IPS-11a (cell line): ENCODE results near the gene CDC45.

Experiments used
- H3K4me3 ChIP-seq: one replicate; pipeline ENCODE4 v1.5.1; 2013; ENCODE audit warnings: low read depth, low read length, control low read depth

Gene CDC45

GRCh38 chr22:19466848-19467752 is 12.6 kb upstream of the CDC45 start:
- no peak overlapping the region for H3K4me3 ChIP-seq

DNA sequence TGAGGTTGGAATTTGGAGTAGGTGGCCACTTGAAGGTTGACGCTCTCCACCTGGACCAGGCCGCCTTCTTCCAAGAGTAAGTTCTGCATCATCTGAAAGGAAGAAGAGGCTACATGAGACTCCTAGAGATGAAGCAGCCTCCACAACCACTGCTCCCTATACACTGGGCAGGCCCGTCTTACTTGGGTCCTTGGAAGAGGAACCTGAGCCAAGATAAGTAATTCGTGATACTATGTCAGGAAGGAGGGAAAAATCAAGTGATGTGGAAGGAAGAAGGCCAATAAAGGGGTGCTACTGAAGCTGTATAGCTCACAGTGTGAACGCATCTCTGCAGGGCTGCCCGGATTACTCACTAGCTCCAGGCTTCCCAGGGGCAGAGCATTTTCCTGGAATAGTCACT is 11.8 kb upstream of the CDC45 start:
- no peak overlapping the region for H3K4me3 ChIP-seq

GRCh38 chr22:19469421-19469820 is 10.3 kb upstream of the CDC45 start:
- no peak overlapping the region for H3K4me3 ChIP-seq

- H3K4me3 ChIP-seq: no peak overlapping the region
Observed at GRCh38 chr22:19470010-19470409, 9.7 kb upstream of the CDC45 start.

DNA sequence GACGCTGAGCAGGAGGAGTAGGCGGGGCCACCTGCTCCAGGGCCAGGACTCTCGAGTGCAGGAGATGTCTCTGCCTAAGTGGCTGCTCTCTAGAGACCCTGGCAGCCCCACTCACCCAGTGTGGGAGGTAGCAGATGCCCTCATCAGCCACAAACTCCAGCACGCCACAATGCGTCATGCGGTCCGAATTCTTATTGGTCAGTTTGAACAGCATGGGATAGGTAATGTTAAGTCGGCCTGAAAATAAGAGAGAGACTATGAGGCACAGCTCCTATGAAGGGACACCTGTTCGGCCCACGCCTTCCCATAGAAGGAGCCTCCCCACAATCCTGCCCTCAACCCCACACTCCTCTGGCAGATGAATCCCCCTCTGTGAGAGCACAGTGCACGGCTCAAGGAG is 8.1 kb upstream of the CDC45 start:
- H3K4me3 ChIP-seq: no peak overlapping the region

DNA sequence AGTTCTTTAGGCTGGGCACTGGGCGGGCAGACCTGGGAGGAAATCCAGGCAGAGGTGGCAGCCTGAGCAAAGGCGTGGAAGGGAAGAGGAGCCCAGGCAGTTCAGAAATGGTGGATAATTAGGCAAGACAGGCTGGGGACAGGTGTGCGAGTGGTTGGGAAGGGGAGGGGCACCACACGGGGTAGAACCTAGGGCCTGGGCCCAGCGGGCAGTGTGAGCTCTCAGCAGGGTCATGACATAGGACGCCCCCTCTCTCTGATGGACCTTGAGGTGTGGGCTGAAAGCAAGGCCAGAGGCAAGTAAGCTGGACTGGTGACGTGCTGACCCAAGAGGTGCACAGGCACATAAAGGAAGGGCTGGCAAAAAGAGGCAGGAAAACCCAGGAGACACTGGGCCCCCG is 7.5 kb upstream of the CDC45 start:
- no peak overlapping the region for H3K4me3 ChIP-seq

DNA sequence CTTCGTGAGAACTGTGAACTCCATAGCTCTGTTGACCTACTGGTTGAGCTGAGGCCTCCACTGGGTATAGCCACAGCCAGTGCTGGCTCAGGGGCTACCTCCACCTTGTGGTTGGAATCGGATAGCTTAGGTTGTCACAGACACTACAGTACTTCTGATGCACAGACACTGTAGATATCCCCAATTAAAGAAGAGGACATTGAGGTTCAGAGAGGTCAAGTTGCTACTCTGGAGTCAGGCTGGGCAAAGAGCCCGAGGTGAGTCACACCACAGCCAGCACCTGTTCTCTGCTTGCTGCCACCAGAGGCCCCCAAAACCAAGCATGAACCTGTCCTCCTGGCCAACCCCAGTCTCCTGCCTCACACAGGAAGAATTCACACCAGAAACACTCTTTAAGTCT is 6.1 kb upstream of the CDC45 start:
- no peak overlapping the region for H3K4me3 ChIP-seq

GRCh38 chr22:19476023-19476422 is 3.7 kb upstream of the CDC45 start:
- no peak overlapping the region for H3K4me3 ChIP-seq

GRCh38 chr22:19477321-19478044 is 2.2 kb upstream of the CDC45 start:
- H3K4me3 ChIP-seq: peak overlapping the region; percentile 90

GRCh38 chr22:19478045-19478900 is 1.4 kb upstream of the CDC45 start:
- H3K4me3 ChIP-seq: peak overlapping the region; percentile 90

DNA sequence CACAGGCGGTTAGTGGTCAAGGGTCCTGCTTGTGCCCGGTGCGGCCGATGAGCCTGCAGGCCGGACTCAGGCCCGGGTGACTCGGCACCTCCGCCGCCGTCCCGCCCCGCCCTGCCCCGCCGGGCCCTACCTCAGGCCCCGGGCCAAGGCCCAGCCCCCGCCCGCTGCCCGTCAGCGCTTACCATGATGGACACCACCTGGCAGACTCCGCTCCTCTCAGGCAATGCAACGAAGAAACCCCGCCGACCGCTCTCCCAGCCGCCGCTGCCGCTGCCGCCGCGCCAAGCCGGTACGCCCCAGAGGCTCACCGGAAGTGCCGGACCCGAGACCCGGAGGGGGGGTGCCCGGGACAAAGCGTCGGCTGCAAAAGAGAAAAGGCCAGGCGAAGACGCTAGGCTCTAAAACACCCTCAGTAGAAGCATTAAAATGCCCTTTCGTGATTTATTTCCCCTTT is 792 bp upstream of the CDC45 start, which contains the start of gene UFD1:
Gene UFD1 (minus strand): TSS at position 293 of the 454 bp plus-strand sequence. CDS start 108 bp downstream, at position 185.
- H3K4me3 ChIP-seq: peak within 1 kb of the TSS; percentile 90

GRCh38 chr22:19480173-19480568 is 451 bp downstream of the CDC45 start:
- peak overlapping the region; percentile 85 for H3K4me3 ChIP-seq

DNA sequence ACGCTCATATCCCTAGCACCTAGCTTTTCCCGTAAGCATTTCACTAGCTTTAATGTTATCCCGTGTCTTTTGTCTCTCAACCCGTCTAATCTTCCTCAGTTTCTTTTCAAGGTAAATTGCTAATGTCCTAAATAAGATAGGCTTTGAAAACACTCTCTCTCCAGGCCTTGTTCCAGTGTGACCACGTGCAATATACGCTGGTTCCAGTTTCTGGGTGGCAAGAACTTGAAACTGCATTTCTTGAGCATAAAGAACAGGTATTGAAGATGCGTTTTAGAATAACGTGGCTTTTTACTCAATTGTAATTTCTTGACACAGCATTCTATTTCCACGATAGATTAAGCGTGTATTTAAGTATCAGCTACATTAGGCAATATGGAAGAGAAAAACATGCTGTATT is 1.1 kb downstream of the CDC45 start:
- peak overlapping the region; percentile 85 for H3K4me3 ChIP-seq

- no peak overlapping the region for H3K4me3 ChIP-seq
Observed at GRCh38 chr22:19482297-19482696, 2.6 kb downstream of the CDC45 start.

DNA sequence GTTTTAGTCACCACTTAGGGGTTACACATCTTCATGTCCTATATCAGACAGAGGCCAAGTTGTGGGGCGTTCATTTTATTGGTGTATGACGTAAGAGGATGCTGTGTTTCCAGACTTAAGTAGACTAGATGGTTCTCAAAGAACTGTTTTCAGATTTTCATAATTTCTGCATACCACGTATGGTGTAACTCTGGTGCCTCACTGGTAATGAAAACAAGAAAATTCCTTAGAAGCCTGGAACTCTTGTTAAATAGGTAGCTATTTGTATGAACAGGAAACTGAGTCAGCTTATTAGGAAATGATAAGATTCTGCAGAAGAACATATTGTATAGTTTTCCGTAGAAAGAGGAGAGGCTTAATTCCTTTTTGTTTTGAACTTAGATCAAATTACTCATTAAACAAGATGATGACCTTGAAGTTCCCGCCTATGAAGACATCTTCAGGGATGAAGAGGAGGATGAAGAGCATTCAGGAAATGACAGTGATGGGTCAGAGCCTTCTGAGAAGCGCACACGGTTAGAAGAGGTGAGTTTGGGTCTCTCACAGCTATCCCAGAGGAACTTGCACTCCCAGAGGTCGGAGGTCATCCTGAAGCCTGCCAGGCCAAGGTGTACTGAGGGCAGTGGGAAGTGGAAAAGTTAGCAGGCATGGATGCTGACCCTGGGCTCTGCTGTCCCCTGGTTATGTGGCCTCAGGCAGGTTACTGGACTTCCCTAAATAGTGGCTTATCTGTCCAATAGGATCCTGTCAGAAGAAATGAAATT is 3.9 kb downstream of the CDC45 start:
- no peak overlapping the region for H3K4me3 ChIP-seq

DNA sequence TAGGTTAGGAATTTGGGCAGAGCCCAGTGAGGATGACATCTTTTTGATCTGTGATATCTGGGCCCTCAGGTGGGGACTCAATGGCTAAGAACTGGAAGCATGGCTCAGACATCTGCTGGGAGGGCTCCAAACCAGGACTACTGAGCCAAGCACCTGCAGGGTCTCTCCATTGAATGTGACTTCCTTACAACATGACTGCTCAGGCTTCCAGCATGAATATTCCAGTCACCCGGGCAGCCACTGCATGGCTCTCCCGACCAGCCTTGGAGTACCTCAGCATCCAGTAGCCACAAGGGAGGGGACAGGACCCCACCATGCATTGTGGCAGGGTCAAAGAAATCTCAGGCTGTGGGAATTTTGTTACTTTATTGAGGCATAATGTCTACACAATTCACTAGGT is 8.6 kb downstream of the CDC45 start:
- no peak overlapping the region for H3K4me3 ChIP-seq

DNA sequence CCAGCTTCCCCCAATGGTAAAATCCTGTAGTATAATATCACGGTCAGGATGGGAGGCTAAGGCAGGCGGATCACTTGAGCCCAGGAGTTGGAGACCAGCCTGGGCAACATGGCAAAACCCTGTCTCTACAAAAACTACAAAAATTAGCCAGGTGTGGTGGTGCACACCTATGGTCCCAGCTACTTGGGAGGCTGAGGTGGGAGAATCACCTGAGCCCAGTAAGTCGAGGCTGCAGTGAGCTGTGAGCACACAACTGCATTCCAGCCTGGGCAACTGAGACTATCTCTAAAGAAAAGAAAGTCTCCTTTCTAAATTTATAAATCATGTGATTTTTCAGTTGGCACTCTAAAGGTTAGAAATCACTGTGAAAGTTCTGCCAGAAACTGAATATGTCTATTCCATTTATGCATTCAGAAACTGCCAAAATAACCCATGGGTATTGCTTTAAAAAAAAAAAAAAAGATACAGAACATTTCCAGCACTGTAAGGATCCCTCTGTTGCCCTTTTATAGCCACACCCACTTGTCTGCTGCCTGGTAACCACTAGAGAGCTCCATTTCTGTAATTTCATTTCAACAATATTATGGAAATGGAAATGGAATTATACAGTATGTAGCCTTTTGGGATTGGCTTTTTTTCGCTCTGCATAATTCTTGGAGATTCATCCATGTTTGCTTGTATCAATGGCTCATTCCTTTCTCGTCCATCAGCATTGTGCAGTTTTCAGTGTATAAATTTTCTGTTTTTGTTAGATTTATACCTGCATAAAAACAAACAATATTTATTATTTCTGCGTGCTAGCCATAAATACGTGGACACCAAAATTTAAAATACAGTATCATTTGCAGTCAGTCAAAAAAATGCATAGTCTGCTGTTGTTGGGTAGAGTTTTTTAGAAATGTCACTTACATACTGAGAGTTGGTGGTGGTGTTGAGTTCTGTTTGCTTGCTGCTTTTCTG is 9.4 kb downstream of the CDC45 start:
- no peak overlapping the region for H3K4me3 ChIP-seq

DNA sequence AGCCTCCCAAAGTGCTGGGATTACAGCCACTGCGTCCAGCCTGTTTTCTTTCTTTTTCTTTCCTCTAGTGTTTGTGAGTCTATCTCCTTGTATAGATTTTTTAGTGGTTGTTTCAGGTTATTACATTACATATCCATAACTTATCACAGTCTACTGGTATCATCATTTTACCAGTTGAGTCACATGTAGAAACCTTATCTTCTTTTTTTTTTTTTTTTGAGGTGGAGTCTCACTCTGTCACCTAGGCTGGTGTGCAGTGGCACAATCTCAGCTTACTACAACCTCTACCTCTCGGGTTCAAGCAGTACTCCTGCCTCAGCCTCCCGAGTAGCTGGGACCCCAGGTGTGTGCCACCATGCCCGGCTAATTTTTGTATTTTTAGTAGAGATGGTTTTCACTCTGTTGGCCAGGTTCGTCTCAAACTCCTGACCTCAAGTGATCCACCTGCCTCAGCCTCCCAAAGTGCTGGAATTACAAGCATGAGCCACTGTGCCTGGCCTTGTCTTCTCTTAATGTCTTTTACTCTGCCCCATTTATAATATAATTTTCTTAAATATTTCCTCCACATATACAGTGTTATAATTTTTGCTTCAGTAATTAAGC is 11.0 kb downstream of the CDC45 start:
- no peak overlapping the region for H3K4me3 ChIP-seq
